PC-3 (cell line): Measurements from ENCODE around the gene GRIN3A.

Experiments
- EZH2 ChIP-seq: fragments of 300-600 bp; sonication (generic); IDR thresholded peaks from one replicate; pipeline ENCODE4 v1.6.1; 2017; ENCODE audit warnings: antibody characterized with exemption, mild to moderate bottlenecking, low read length; ENCODE audit not compliant: unreplicated experiment
- TF ChIP-seq, protein P1 (sequence below): fragments of 300-600 bp; sonication (generic); conservative IDR thresholded peaks from 2 replicates; pipeline ENCODE4 v1.5.1; 2017; ENCODE audit warnings: antibody characterized with exemption, low read depth, mild to moderate bottlenecking, low read length

DNA sequence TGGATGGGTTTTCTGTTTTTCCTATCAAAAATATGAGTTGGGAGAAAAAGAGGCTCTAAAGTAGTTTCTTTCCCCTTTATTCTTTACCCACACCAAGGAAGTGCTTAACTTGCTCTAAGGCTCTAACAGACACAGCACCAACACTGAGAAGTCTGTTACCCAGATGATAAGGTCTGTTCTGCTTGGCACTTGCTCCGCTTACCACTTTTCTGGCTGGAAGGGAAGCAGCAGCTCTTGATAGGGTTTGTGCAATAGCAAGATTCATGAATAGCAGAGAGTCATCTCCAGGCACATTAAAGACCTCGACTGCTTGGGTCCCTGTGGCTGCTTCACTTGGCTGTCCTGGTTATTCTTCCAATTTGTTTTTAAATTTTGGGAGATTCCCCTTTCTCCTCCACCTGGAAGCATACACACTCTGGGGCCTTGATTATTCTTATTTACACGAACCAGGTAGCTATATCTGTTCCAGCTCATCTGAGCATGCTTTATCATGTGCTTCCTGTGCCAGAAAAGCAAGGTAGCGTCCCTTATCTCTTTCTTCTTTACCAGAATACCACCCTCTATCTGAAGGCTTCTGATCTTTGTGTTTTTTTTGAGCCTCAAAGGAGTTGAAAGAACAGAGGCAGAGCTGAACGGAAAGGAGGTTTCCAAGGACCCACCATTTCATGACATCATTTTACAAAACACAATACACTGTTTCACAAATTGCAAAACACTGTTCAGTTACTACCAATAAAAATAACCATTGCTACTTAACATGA is 168.5 kb downstream of the GRIN3A start:
- TF ChIP-seq, protein P1, sequence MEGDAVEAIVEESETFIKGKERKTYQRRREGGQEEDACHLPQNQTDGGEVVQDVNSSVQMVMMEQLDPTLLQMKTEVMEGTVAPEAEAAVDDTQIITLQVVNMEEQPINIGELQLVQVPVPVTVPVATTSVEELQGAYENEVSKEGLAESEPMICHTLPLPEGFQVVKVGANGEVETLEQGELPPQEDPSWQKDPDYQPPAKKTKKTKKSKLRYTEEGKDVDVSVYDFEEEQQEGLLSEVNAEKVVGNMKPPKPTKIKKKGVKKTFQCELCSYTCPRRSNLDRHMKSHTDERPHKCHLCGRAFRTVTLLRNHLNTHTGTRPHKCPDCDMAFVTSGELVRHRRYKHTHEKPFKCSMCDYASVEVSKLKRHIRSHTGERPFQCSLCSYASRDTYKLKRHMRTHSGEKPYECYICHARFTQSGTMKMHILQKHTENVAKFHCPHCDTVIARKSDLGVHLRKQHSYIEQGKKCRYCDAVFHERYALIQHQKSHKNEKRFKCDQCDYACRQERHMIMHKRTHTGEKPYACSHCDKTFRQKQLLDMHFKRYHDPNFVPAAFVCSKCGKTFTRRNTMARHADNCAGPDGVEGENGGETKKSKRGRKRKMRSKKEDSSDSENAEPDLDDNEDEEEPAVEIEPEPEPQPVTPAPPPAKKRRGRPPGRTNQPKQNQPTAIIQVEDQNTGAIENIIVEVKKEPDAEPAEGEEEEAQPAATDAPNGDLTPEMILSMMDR = no peak
- TF ChIP-seq EZH2 = no peak
